HepG2 (cell line): ENCODE results near the gene ANKRD2. TPM values are rescaled to one million over a fixed set of nuclear protein-coding genes. Genes with fewer than 3 reads are reported as not detected.

ENCODE experiments used
- ATAC-seq: fragments of 200-7000 bp; cut with Tn5 transposase; 3 replicates; pipeline ENCODE4 v1.9.1; 2020; ENCODE audit warnings: mild to moderate bottlenecking, moderate library complexity
- BruUV-seq: library from RNA; stranded (reverse); fragments of 400-500 nt; replicated peaks from 2 replicates; lab custom pipeline; 2021; lab: Mats Ljungman, UMichigan
- CTCF ChIA-PET: fragments of 300-600 bp; formaldehyde crosslinking; extraction: SDS; loops from one replicate; lab custom pipeline; 2021; ENCODE audit warnings: low total read pairs, inconsistent platforms, low intra/inter-chr PET ratio; lab: Yijun Ruan, JAX
- POLR2A ChIA-PET: fragments of 350-600 bp; sonication (Branson Sonifier 250); formaldehyde crosslinking; loops from one replicate; lab custom pipeline; 2020; ENCODE audit warnings: antibody characterized with exemption, inconsistent platforms; lab: Yijun Ruan, JAX
- DNase-seq: peaks from one replicate; pipeline ENCODE4 v3.0.0-alpha.2; 2015; ENCODE audit warnings: low spot score
- FAIRE-seq: peaks from 3 replicates; lab custom pipeline; 2011; peaks lifted over from hg19 to GRCh38; lab: Jason Lieb, UNC
- H2AFZ ChIP-seq: one replicate; pipeline ENCODE4 v1.6.1; 2011; ENCODE audit warnings: low read length, inconsistent platforms
- H3K27ac ChIP-seq: fragments of 300-600 bp; 3 replicates; pipeline ENCODE4 v1.8.0; 2011; ENCODE audit warnings: mixed run types, mild to moderate bottlenecking, mixed read lengths, low read length, inconsistent platforms; ENCODE audit not compliant: insufficient read depth; ENCODE audit errors: extremely low read length
- H3K27me3 ChIP-seq, 2 experiments: fragments of 200-600 bp in 1 of 2; 2 replicates in 1 of 2; 3 replicates in 1 of 2; pipeline versions ENCODE4 v1.6.0 to v1.8.0; 2011; ENCODE audit warnings: low read length in 2 of 2, mild to moderate bottlenecking in 2 of 2, moderate library complexity in 2 of 2, inconsistent platforms in 1 of 2; ENCODE audit not compliant: insufficient read depth in 2 of 2, control insufficient read depth in 1 of 2
- H3K36me3 ChIP-seq, 2 experiments: fragments of 200-600 bp in 1 of 2; replicated peaks in 1 of 2; 2 replicates in 1 of 2; 3 replicates in 1 of 2; pipeline versions ENCODE4 v1.5.1 to v1.8.0; 2011; ENCODE audit warnings: low read length in 2 of 2, inconsistent platforms in 1 of 2; ENCODE audit not compliant: insufficient read depth in 2 of 2, control insufficient read depth in 1 of 2
- H3K4me1 ChIP-seq: 2 replicates; pipeline ENCODE4 v1.5.1; 2012; ENCODE audit warnings: low read length, inconsistent platforms; ENCODE audit not compliant: insufficient read depth
- H3K4me2 ChIP-seq: 2 replicates; pipeline ENCODE4 v1.6.0; 2011; ENCODE audit warnings: low read depth, low read length, inconsistent platforms
- H3K4me3 ChIP-seq, 3 experiments: fragments of 200-600 bp in 1 of 3; sonication (generic), shearing (Covaris generic) in 1 of 3; replicated peaks in 1 of 3; 2 replicates each; pipeline ENCODE4 v1.5.1; 2011 to 2016; ENCODE audit warnings: low read length in 3 of 3, inconsistent platforms in 2 of 3, low read depth in 2 of 3, mild to moderate bottlenecking in 2 of 3, control low read depth in 1 of 3, mixed read lengths in 1 of 3; ENCODE audit not compliant: insufficient read depth in 1 of 3
- H3K79me2 ChIP-seq: one replicate; pipeline ENCODE4 v1.6.1; 2011; ENCODE audit warnings: low read length, inconsistent platforms; ENCODE audit not compliant: insufficient read depth
- H3K9ac ChIP-seq: 2 replicates; pipeline ENCODE4 v1.6.0; 2011; ENCODE audit warnings: mild to moderate bottlenecking, low read depth, low read length, inconsistent platforms; ENCODE audit not compliant: insufficient read depth
- H3K9me3 ChIP-seq: 2 replicates; pipeline ENCODE4 v1.5.1; 2012; ENCODE audit warnings: mild to moderate bottlenecking, low read length
- H4K20me1 ChIP-seq: 2 replicates; pipeline ENCODE4 v1.6.0; 2011; ENCODE audit warnings: inconsistent platforms, mild to moderate bottlenecking, low read length, moderate library complexity; ENCODE audit not compliant: insufficient read depth
- ELF3 ChIP-seq: IDR thresholded peaks from 2 replicates; pipeline ENCODE4 v1.6.1; 2016; ENCODE audit warnings: missing genetic modification reagents, missing compliant biosample characterization
- ETV5 ChIP-seq: IDR thresholded peaks from 2 replicates; pipeline ENCODE4 v1.6.1; 2018; ENCODE audit warnings: missing biosample characterization, missing genetic modification reagents, inconsistent platforms, borderline replicate concordance
- FOSL2 ChIP-seq: sonication (generic); formaldehyde crosslinking; IDR thresholded peaks from 2 replicates; pipeline ENCODE4 v1.4.0; 2020; ENCODE audit warnings: missing genetic modification reagents
- GABPA ChIP-seq, 2 experiments: IDR thresholded peaks; 2 replicates each; pipeline ENCODE4 v1.6.1; 2011 to 2016; ENCODE audit warnings: low read depth in 2 of 2, low read length in 1 of 2, missing biosample characterization in 1 of 2, missing genetic modification characterization in 1 of 2
- MAFF ChIP-seq: IDR thresholded peaks from 2 replicates; pipeline ENCODE4 v1.6.1; 2011; ENCODE audit warnings: low read depth, low read length, improper control_type of control experiment
- MAFK ChIP-seq, 2 experiments: IDR thresholded peaks in 1 of 2; conservative IDR thresholded peaks in 1 of 2; 2 replicates each; pipeline ENCODE4 v1.6.1; 2011; ENCODE audit warnings: improper control_type of control experiment in 2 of 2, low read length in 2 of 2
- MXI1 ChIP-seq: IDR thresholded peaks from 3 replicates; pipeline ENCODE4 v1.6.1; 2012; ENCODE audit warnings: low read depth, low read length, inconsistent platforms, borderline replicate concordance
- NFKBIZ ChIP-seq: IDR thresholded peaks from 2 replicates; pipeline ENCODE4 v1.6.1; 2018; ENCODE audit warnings: missing genetic modification reagents, missing compliant biosample characterization
- SAP130 ChIP-seq: IDR thresholded peaks from 2 replicates; pipeline ENCODE4 v1.6.1; 2016; ENCODE audit warnings: low read depth
- SMAD1 ChIP-seq: sonication (generic); formaldehyde crosslinking; IDR thresholded peaks from 2 replicates; pipeline ENCODE4 v1.4.0; 2020; ENCODE audit warnings: missing genetic modification reagents, low read depth, mild to moderate bottlenecking, borderline replicate concordance
- TFAP4 ChIP-seq: sonication (generic); IDR thresholded peaks from 2 replicates; pipeline ENCODE4 v1.6.1; 2016; ENCODE audit warnings: low read depth, borderline replicate concordance
- ZFP90 ChIP-seq: sonication (generic); formaldehyde crosslinking; IDR thresholded peaks from 2 replicates; pipeline ENCODE4 v1.8.0; 2022; ENCODE audit warnings: missing genetic modification reagents, mild to moderate bottlenecking, inconsistent platforms, borderline replicate concordance
- ZFYVE20 ChIP-seq: sonication (generic); formaldehyde crosslinking; IDR thresholded peaks from 2 replicates; pipeline ENCODE4 v1.8.0; 2023; ENCODE audit warnings: low read depth, mild to moderate bottlenecking, moderate library complexity, missing genetic modification reagents, borderline replicate concordance
- ZNF12 ChIP-seq: sonication (generic); formaldehyde crosslinking; IDR thresholded peaks from 2 replicates; pipeline ENCODE4 v1.5.0; 2020; ENCODE audit warnings: missing genetic modification reagents
- ZNF160 ChIP-seq: sonication (generic); formaldehyde crosslinking; IDR thresholded peaks from 2 replicates; pipeline ENCODE4 v1.8.0; 2022; ENCODE audit warnings: mild to moderate bottlenecking, inconsistent platforms, missing genetic modification reagents
- ZNF263 ChIP-seq: sonication (generic); formaldehyde crosslinking; IDR thresholded peaks from 2 replicates; pipeline ENCODE4 v1.4.0; 2020; ENCODE audit warnings: missing genetic modification reagents
- WGBS: methylation state at CpG from one replicate; pipeline ENCODE4 v1.1.6; 2017; ENCODE audit warnings: low lambda C conversion rate; 5-methylcytosine and 5-hydroxymethylcytosine counted together
- in situ Hi-C: cut with HindIII; loops from 2 replicates; pipeline ENCODE4 v1.10.0; 2017; ENCODE audit warnings: low pct_unique_long_range_greater_than_20kb; ENCODE audit not compliant: extremely low pct_ligation_motif_present
- intact Hi-C: fragments of 100-400 bp; cut with micrococcal nuclease; formaldehyde crosslinking; loops from one replicate; pipeline ENCODE4 v1.10.0; 2022; ENCODE audit not compliant: unreplicated experiment
- polyA plus RNA-seq, 8 experiments: library from polyadenylated mRNA; depleted of rRNA in 3 of 8; stranded (reverse) in 7 of 8; unstranded in 1 of 8; fragments of >200 nt; fragmentation: Illumina TruSeq in 4 of 8; extraction: Trizol in 4 of 8; gene quantifications; 2 replicates each; pipeline versions ENCODE4 v1.2.1 to v1.2.3, GENCODE V29; 2011 to 2016; ENCODE audit warnings: low read depth in 4 of 8, missing spikeins in 1 of 8, mixed read lengths in 1 of 8; ENCODE audit not compliant: insufficient read depth in 1 of 8
- total RNA-seq, 5 experiments: library from RNA; depleted of rRNA; stranded (reverse); fragments of >200 nt; fragmentation: Illumina TruSeq; extraction: Trizol; gene quantifications; 2 replicates each; pipeline ENCODE4 v1.2.3, GENCODE V29; 2016; ENCODE audit warnings: low read depth in 1 of 5

Gene ANKRD2
- total and polyA plus RNA-seq, 2 of the 13 experiments (the other 11 are each of a cell fraction or from before 2014, with no cell fraction given): not detected

GRCh38 chr10:97542169-97543024 is 30.2 kb upstream of the ANKRD2 start:
- peak; percentile 42 for ATAC-seq
- H4K20me1 ChIP-seq: no peaks in the 10 kb centered on the region
- intact Hi-C loops (no loop called here), in situ Hi-C loops (no loop called here)
- no peak overlapping the region for H3K4me3 ChIP-seq
- peak; percentile 28 for DNase-seq
- peak; percentile 82 for TF ChIP-seq FOSL2 (CRISPR knock-in tag)
- TF ChIP-seq ZNF160 (CRISPR knock-in tag): no peak
- TF ChIP-seq MAFK (conservative IDR thresholded peaks at IDR 0.05 in 1 of 2, IDR thresholded peaks at IDR 0.05 in 1 of 2; ENCODE audit: low read length in 2 of 2): peak; percentile 50 to 54; a peak in 2 of 4 replicates
- TF ChIP-seq ZFYVE20 (CRISPR knock-in tag): no peak
- 0 out of 2 replicates have a peak, but pooled peaks have one; percentile 19 for TF ChIP-seq MAFF
- POLR2A ChIA-PET: interaction anchor here (1.3 kb wide), 1 partner anchor 42 kb away, joined by 3 read pairs; the partner anchor contains the start of gene HOGA1
- H3K27me3 ChIP-seq: no peaks in the 10 kb centered on the region
- H3K27ac ChIP-seq: no peak overlapping the region
- H3K36me3 ChIP-seq: no peaks in the 10 kb centered on the region
- FAIRE-seq: no peak
- H2AFZ ChIP-seq: no peak overlapping the region
- H3K9ac ChIP-seq: no peak overlapping the region
- no peak overlapping the region for H3K4me2 ChIP-seq
- H3K79me2 ChIP-seq: no peaks in the 10 kb centered on the region
- H3K4me1 ChIP-seq: peaks cover 17% of the 10 kb centered on the region
- no TSS peak for BruUV-seq
- CTCF ChIA-PET: no interaction called here
- WGBS: 94% methylated on average over 3 of the region's 9 CpGs
- no peaks in the 10 kb centered on the region for H3K9me3 ChIP-seq

- no peak overlapping the region for H3K4me3 ChIP-seq
- DNase-seq: peak; percentile 50
- no peak overlapping the region for H3K9ac ChIP-seq
- no peak for TF ChIP-seq ZFP90 (CRISPR knock-in tag)
- no peak for TF ChIP-seq SMAD1 (CRISPR knock-in tag)
- TF ChIP-seq TFAP4: peak; percentile 34; the same call in 1 of the 2 replicates
- TF ChIP-seq MXI1: peak; percentile 26; the same call in 1 of the 3 replicates
- peak; percentile 67 for TF ChIP-seq SAP130 (CRISPR knock-in tag)
- peak; percentile 80 for TF ChIP-seq ZNF263 (CRISPR knock-in tag)
- 0 out of 2 replicates have a peak, but pooled peaks have one; percentile 62 for TF ChIP-seq ZNF12 (CRISPR knock-in tag)
- TF ChIP-seq ELF3 (CRISPR knock-in tag): peak; percentile 32; the same call in 1 of the 2 replicates
- TF ChIP-seq NFKBIZ (CRISPR knock-in tag): no peak
- TF ChIP-seq GABPA (IDR thresholded peaks at IDR 0.05; ENCODE audit: low read depth, low read length): no peak
- no peak for TF ChIP-seq GABPA (CRISPR knock-in tag; IDR thresholded peaks at IDR 0.05; ENCODE audit: low read depth)
- peak; percentile 24; the same call in 1 of the 2 replicates for TF ChIP-seq ETV5
Measured at GRCh38 chr10:97543025-97543546, 29.5 kb upstream of the ANKRD2 start.

More at GRCh38 chr10:97543025-97543546, 29.5 kb upstream of the ANKRD2 start:
- no peaks in the 10 kb centered on the region for H3K79me2 ChIP-seq
- no peaks in the 10 kb centered on the region for H3K36me3 ChIP-seq
- no TSS peak for BruUV-seq
- 78% methylated on average over 9 of the region's 10 CpGs for WGBS
- H3K4me1 ChIP-seq: peaks cover 17% of the 10 kb centered on the region
- ATAC-seq: peak; percentile 78
- no peaks in the 10 kb centered on the region for H4K20me1 ChIP-seq
- H3K9me3 ChIP-seq: no peaks in the 10 kb centered on the region
- H3K4me2 ChIP-seq: no peak overlapping the region
- ChIA-PET POLR2A (interaction anchor here (1.3 kb wide), 1 partner anchor 41 kb away, joined by 3 read pairs; the partner anchor contains the start of gene HOGA1), CTCF (no interaction called here)
- in situ Hi-C loops: no loop called here
- H2AFZ ChIP-seq: no peak overlapping the region
- no peaks in the 10 kb centered on the region for H3K27me3 ChIP-seq
- no peak for FAIRE-seq
- intact Hi-C loops: no loop called here
- H3K27ac ChIP-seq: no peak overlapping the region
